ENCODE measurements around the gene SIPA1L3. TPM values are rescaled to one million over a fixed set of nuclear protein-coding genes. Genes with fewer than 3 reads are reported as not detected.
A peak's percentile ranks its signal among the peaks of the same experiment; 100 is the strongest.

Gene SIPA1L3
- total RNA-seq, 1 experiment from 2014 or later: 13.8 TPM

GRCh38 chr19:37932985-37933936 is 26.3 kb downstream of the SIPA1L3 start:
- H3K4me3 ChIP-seq: no peak overlapping the region
- DNase-seq: peak; percentile 62
- no peaks in the 10 kb centered on the region for H3K27me3 ChIP-seq
- peaks cover 9% of the 10 kb centered on the region for H3K36me3 ChIP-seq
- no peaks in the 10 kb centered on the region for H3K9me3 ChIP-seq

- peaks cover 12% of the 10 kb centered on the region for H3K36me3 ChIP-seq
- H3K27me3 ChIP-seq: no peaks in the 10 kb centered on the region
- no peak for DNase-seq
- H3K9me3 ChIP-seq: no peaks in the 10 kb centered on the region
- no peak overlapping the region for H3K4me3 ChIP-seq
Measured at GRCh38 chr19:37933937-37934358, 26.9 kb downstream of the SIPA1L3 start.

DNA sequence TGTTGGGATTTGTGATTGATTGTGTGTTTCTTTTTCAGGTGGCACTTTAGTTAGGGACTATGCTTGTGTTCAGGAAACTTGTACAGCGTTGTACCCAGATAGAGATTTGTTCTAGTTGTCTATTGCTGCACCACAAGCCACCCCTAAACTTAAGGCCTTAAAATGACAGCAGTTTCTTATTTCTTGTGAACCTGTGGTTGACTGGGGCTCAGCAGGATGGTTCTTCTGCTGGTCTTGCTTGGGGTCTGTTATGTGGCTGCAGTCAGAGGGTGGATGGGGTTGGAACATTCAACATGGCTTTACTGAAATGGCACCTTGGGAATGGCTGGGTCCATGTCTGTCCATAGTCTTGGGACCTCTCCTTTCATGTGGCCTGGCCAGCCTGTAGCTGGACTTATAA is 28.3 kb downstream of the SIPA1L3 start:
- H3K9me3 ChIP-seq: no peaks in the 10 kb centered on the region
- H3K36me3 ChIP-seq: peaks cover 12% of the 10 kb centered on the region
- H3K4me3 ChIP-seq: no peak overlapping the region
- H3K27me3 ChIP-seq: no peaks in the 10 kb centered on the region
- no peak for DNase-seq

GRCh38 chr19:37936166-37936565 is 29.2 kb downstream of the SIPA1L3 start:
- no peaks in the 10 kb centered on the region for H3K9me3 ChIP-seq

DNA sequence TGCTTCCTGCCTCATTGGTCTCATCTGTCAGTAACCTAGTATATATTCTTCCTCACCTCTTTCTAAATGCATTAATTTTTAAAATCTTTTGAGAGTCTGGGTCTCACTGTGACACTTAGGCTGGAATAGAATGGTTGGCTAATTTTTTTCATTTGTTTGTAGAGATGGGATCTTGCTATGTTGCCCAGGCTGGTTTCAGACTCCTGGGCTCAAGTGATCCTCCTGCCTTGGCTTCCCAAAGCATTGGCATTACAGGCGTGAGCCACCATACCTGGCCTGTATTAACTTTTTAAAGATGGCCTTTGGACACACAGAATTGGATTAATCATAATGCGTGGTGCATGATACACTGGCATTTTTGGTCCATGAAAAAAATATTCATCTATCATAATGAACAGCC is 29.9 kb downstream of the SIPA1L3 start:
- H3K27me3 ChIP-seq: no peaks in the 10 kb centered on the region
- no peak for DNase-seq
- peaks cover 6% of the 10 kb centered on the region for H3K36me3 ChIP-seq
- no peaks in the 10 kb centered on the region for H3K9me3 ChIP-seq
- no peak overlapping the region for H3K4me3 ChIP-seq

More at GRCh38 chr19:37936166-37936565, 29.2 kb downstream of the SIPA1L3 start:
- H3K27me3 ChIP-seq: no peaks in the 10 kb centered on the region
- no peak overlapping the region for H3K4me3 ChIP-seq
- no peak for DNase-seq
- H3K36me3 ChIP-seq: peaks cover 6% of the 10 kb centered on the region

GRCh38 chr19:37938353-37938752 is 31.3 kb downstream of the SIPA1L3 start:
- H3K27me3 ChIP-seq: no peaks in the 10 kb centered on the region
- no peak for DNase-seq

DNA sequence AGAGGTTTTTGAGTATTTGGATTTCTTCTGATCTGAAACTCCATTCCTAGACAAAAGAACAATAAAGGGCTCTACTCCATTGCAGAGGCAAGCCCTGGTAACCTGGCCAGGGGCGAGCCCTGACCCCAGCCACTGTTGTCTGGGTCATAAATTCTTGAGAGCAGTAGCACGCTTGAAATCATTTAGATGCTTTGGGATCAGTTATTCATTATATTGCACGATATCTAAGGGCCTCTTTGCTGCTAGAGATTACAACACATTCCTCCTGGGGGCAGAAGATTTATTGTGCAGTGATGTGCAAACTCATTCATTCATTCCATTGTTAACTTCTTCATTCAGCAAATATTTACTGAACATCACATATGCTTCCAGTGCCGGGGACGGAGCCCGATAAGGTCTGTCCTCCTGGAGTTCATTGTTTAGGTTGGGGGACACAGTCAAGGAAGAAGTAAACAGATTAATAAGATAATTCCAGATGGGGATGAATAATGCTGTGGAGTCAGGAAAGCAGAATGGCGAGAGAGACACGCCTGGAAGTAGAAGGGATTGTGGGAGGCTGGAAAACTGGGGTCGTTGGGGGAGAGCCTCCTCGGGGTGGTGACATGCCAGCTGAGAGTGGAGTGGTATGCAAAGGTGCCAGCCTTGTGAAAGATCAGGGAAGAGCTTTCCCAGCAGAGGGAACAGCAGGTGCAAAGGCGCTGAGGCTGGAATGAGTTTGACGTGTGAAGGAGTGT is 34.9 kb downstream of the SIPA1L3 start:
- Histone ChIP-seq H3K27me3 (no peaks in the 10 kb centered on the region), H3K4me3 (no peak overlapping the region), H3K36me3 (peaks cover 10% of the 10 kb centered on the region), H3K9me3 (no peaks in the 10 kb centered on the region)
- DNase-seq: no peak

More at GRCh38 chr19:37938353-37938752, 31.3 kb downstream of the SIPA1L3 start:
- Histone ChIP-seq H3K9me3 (no peaks in the 10 kb centered on the region), H3K4me3 (no peak overlapping the region), H3K36me3 (peaks cover 6% of the 10 kb centered on the region)

DNA sequence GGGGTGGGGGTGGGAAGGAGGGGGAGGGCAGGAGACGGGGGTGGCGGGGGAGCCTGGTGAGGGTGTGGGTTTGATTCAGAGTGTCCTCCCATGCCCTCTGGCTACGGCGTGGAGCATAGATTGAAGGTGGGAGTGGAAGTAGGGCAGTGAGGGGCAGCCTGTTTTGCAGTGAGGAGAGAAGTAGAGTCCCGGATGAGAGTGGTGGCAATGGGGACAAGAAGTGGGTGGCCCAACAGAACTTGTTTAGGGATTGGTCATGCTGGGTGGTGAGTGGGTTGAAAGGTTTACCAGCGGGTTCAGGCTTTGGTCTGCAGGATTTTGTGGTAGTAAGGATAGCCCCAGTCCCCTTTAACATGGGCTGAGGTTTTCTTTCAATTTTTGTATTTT is 35.5 kb downstream of the SIPA1L3 start:
- DNase-seq: no peak
- no peaks in the 10 kb centered on the region for H3K9me3 ChIP-seq
- no peaks in the 10 kb centered on the region for H3K27me3 ChIP-seq
- no peak overlapping the region for H3K4me3 ChIP-seq
- H3K36me3 ChIP-seq: peaks cover 10% of the 10 kb centered on the region

GRCh38 chr19:37943480-37943879 is 36.5 kb downstream of the SIPA1L3 start:
- H3K9me3 ChIP-seq: no peaks in the 10 kb centered on the region
- H3K36me3 ChIP-seq: peaks cover 8% of the 10 kb centered on the region; the same call in 1 of the 2 replicates
- no peak for DNase-seq
- H3K4me3 ChIP-seq: no peak overlapping the region
- no peaks in the 10 kb centered on the region for H3K27me3 ChIP-seq

- Histone ChIP-seq H3K27me3 (no peaks in the 10 kb centered on the region), H3K36me3 (0 out of 2 replicates have a peak, but pooled peaks cover 5% of the 10 kb centered on the region), H3K4me3 (no peak overlapping the region), H3K9me3 (no peaks in the 10 kb centered on the region)
- no peak for DNase-seq
Measured at GRCh38 chr19:37946132-37946531, 39.1 kb downstream of the SIPA1L3 start.

- Histone ChIP-seq H3K4me3 (no peak overlapping the region), H3K36me3 (0 out of 2 replicates have a peak, but pooled peaks cover 5% of the 10 kb centered on the region), H3K9me3 (no peaks in the 10 kb centered on the region), H3K27me3 (no peaks in the 10 kb centered on the region)
- no peak for DNase-seq
Measured at GRCh38 chr19:37947778-37948177, 40.8 kb downstream of the SIPA1L3 start.

- Histone ChIP-seq H3K9me3 (no peaks in the 10 kb centered on the region), H3K4me3 (no peak overlapping the region), H3K36me3 (0 out of 2 replicates have a peak, but pooled peaks cover 5% of the 10 kb centered on the region), H3K27me3 (no peaks in the 10 kb centered on the region)
- no peak for DNase-seq
Measured at GRCh38 chr19:37948362-37948761, 41.4 kb downstream of the SIPA1L3 start.

DNA sequence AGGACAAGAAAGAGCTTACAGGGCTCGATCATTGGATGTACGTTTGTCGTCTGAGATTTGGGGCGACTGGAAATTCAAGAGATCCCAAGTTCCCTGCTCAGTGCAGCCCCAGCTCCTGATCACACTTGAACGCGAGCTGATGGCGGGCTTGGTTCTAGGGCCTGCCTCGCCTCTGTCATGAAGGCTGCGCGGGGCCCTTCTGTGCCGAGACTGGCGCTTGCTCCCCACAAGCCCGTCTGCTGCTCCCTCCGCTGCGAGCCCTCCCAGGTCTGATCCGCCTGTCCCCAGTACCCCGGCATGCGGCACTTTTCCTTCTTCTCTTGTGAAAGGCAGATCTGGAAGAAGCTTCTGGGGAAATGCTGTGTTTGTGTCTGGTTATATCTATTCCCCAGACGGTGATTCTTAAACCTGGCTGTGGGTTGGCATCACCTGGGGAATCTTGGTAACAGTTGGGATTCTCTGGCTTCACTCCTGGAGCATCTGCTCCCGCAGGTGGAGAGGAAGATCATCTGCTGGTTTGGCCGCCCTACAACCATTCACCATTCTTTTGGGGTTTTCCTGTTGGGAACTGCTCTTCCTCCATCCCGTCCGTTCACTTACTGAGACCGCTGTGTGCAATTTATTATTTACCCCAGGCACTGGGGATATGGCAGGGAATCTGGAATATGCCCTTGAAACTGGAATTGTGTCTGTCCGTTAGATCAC is 43.6 kb downstream of the SIPA1L3 start:
- no peak overlapping the region for H3K4me3 ChIP-seq
- no peaks in the 10 kb centered on the region for H3K36me3 ChIP-seq
- DNase-seq: no peak
- no peaks in the 10 kb centered on the region for H3K27me3 ChIP-seq
- no peaks in the 10 kb centered on the region for H3K9me3 ChIP-seq

GRCh38 chr19:37951816-37952210 is 44.8 kb downstream of the SIPA1L3 start:
- no peak for DNase-seq
- Histone ChIP-seq H3K27me3 (no peaks in the 10 kb centered on the region), H3K4me3 (no peak overlapping the region), H3K36me3 (no peaks in the 10 kb centered on the region), H3K9me3 (no peaks in the 10 kb centered on the region)

DNA sequence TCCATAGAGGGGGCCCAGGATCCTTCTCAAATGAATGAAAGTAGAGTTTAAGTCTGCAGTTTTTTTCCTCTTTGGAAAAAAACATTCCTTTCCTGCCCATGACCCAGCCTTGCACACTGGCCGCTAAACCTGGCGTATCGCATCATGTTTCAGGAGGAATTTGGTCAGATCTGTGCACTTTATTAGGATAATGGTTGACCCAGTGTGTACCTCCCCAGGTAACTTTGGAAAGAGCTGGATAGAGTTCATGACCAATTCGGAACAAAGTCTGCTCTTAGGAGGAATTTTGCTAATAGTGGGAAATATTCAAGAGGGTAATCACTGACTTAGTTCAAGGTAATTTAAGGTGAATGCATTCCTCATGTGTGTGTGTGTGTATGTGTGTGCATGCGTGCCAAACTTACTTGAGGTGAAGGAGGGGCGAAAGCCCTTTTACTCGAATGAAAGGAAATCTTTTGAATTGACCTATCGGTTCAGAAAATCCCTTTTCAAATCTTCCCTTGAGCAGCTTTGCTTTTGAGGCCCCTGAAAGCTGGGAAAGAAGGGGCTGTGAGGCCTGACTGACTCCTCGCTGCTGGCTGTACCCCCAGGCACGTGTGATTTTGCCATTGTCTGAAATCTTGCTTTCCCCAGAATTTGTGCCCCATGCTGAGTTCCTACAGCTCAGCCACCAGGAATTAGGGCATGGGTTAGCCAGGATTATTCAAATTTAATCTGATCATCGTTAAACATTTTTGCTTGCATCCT is 46.3 kb downstream of the SIPA1L3 start:
- no peaks in the 10 kb centered on the region for H3K27me3 ChIP-seq
- H3K9me3 ChIP-seq: no peaks in the 10 kb centered on the region
- no peaks in the 10 kb centered on the region for H3K36me3 ChIP-seq
- DNase-seq: no peak
- no peak overlapping the region for H3K4me3 ChIP-seq

DNA sequence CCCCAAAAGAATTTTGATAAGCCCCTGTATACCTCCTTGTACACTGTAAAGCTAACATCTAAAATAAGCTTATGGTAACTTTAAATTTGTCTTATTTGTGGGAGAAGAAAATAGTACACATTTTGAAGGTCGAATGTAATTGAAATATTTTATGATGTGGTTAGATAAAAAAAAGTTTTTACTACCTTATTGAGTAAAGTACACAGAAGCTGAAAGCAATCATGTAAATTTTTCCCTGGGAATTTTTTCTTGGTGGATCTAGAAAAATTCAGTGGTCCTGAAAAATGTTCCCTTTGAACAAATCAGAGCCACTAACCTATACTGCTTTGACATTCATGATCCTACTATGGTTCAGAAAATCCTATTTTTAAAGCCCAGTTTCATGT is 46.9 kb downstream of the SIPA1L3 start:
- Histone ChIP-seq H3K27me3 (no peaks in the 10 kb centered on the region), H3K9me3 (peaks cover 2% of the 10 kb centered on the region; the same call in 1 of the 2 replicates), H3K4me3 (no peak overlapping the region), H3K36me3 (no peaks in the 10 kb centered on the region)
- no peak for DNase-seq

Measured in MG63 (cell line).